ENCODE data around the gene RAB14. TPM values are rescaled to one million over a fixed set of nuclear protein-coding genes. Genes with fewer than 3 reads are reported as not detected.

Gene RAB14
- total and polyA plus RNA-seq, 2 donors (not counting 1 experiment from before 2014, with no cell fraction given), result 29.1 to 46.6 TPM

- Histone ChIP-seq H2AFZ (ENCODE audit: low read length) (no peak overlapping the region), H3K27me3 (ENCODE audit: control insufficient read depth, insufficient read depth, low read length) (no peaks in the 10 kb centered on the region), H3K27ac (ENCODE audit: insufficient read depth, low read length) (no peak overlapping the region), H3K9ac (ENCODE audit: insufficient read depth, low read length) (no peak overlapping the region), H3K4me1 (ENCODE audit: control insufficient read depth, extremely low read depth, insufficient read depth, low read length) (peaks cover 2% of the 10 kb centered on the region), H4K20me1 (ENCODE audit: control insufficient read depth, extremely low read depth, insufficient read depth, low read length) (peaks cover 2% of the 10 kb centered on the region), H3K79me2 (ENCODE audit: control insufficient read depth, insufficient read depth, low read length) (peaks cover 61% of the 10 kb centered on the region), H3K4me3 (replicated peaks in 1 of 4; ENCODE audit: control extremely low read depth in 1 of 4, insufficient read depth in 1 of 4, low read depth in 3 of 4, low read length in 4 of 4) (no peak overlapping the region), H3K9me3 (ENCODE audit: control insufficient read depth, insufficient read depth, low read depth, low read length) (no peaks in the 10 kb centered on the region), H3K4me2 (ENCODE audit: extremely low read depth, insufficient read depth, low read length) (no peak overlapping the region), H3K36me3 (ENCODE audit: control insufficient read depth, insufficient read depth, low read length) (peaks cover 4% of the 10 kb centered on the region)
- TF ChIP-seq CTCF (conservative IDR thresholded peaks at IDR 0.05 in 1 of 2, IDR thresholded peaks at IDR 0.05 in 1 of 2; ENCODE audit: low read depth in 1 of 2, low read length in 2 of 2) (no peak), EZH2 (IDR thresholded peaks at IDR 0.05; ENCODE audit: low read length, missing control alignments) (no peak)
- no peak for DNase-seq (ENCODE audit: low read depth in 2 of 2)
These were observed 15.8 kb downstream of the RAB14 start for GRCh38 chr9:121185774-121186403.

- Histone ChIP-seq H3K27ac (ENCODE audit: insufficient read depth, low read length) (no peak overlapping the region), H4K20me1 (ENCODE audit: control insufficient read depth, extremely low read depth, insufficient read depth, low read length) (peaks cover 2% of the 10 kb centered on the region), H3K4me3 (replicated peaks in 1 of 4; ENCODE audit: control extremely low read depth in 1 of 4, insufficient read depth in 1 of 4, low read depth in 3 of 4, low read length in 4 of 4) (no peak overlapping the region), H3K4me2 (ENCODE audit: extremely low read depth, insufficient read depth, low read length) (no peak overlapping the region), H3K36me3 (ENCODE audit: control insufficient read depth, insufficient read depth, low read length) (peaks cover 4% of the 10 kb centered on the region), H3K9ac (ENCODE audit: insufficient read depth, low read length) (no peak overlapping the region), H2AFZ (ENCODE audit: low read length) (no peak overlapping the region), H3K79me2 (ENCODE audit: control insufficient read depth, insufficient read depth, low read length) (peaks cover 54% of the 10 kb centered on the region), H3K4me1 (ENCODE audit: control insufficient read depth, extremely low read depth, insufficient read depth, low read length) (peaks cover 2% of the 10 kb centered on the region), H3K27me3 (ENCODE audit: control insufficient read depth, insufficient read depth, low read length) (no peaks in the 10 kb centered on the region), H3K9me3 (ENCODE audit: control insufficient read depth, insufficient read depth, low read depth, low read length) (no peaks in the 10 kb centered on the region)
- TF ChIP-seq CTCF (conservative IDR thresholded peaks at IDR 0.05 in 1 of 2, IDR thresholded peaks at IDR 0.05 in 1 of 2; ENCODE audit: low read depth in 1 of 2, low read length in 2 of 2), result no peak
- no peak for TF ChIP-seq EZH2 (IDR thresholded peaks at IDR 0.05; ENCODE audit: low read length, missing control alignments)
- no peak for DNase-seq (ENCODE audit: low read depth in 2 of 2)
These were observed 16.4 kb downstream of the RAB14 start for GRCh38 chr9:121185178-121185745.

DNA sequence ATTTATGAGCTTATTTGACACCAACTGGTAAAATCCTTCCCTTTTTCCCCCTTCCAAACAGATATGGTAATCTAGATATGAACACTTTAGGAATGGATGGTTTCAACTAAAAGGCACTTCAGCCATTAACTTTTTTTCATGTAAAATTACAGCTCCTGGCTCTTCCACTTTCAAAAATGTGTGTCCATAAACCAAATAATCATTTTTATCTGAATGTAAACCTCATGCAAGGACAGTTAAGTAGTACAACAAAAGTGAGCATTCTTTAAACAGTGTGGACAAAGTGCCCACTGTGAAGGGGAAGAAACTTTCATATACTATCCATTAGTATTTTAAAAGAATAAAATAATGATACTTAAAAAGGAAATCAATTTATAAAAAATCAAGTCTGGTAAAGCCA, 17.2 kb downstream of the RAB14 start:
- peaks cover 2% of the 10 kb centered on the region for H3K4me1 ChIP-seq (ENCODE audit: control insufficient read depth, extremely low read depth, insufficient read depth, low read length)
- no peak overlapping the region for H3K4me3 ChIP-seq (replicated peaks in 1 of 4; ENCODE audit: control extremely low read depth in 1 of 4, insufficient read depth in 1 of 4, low read depth in 3 of 4, low read length in 4 of 4)
- H3K9ac ChIP-seq (ENCODE audit: insufficient read depth, low read length), result no peak overlapping the region
- H2AFZ ChIP-seq (ENCODE audit: low read length), result no peak overlapping the region
- no peaks in the 10 kb centered on the region for H3K27me3 ChIP-seq (ENCODE audit: control insufficient read depth, insufficient read depth, low read length)
- peaks cover 47% of the 10 kb centered on the region for H3K79me2 ChIP-seq (ENCODE audit: control insufficient read depth, insufficient read depth, low read length)
- no peak for DNase-seq (ENCODE audit: low read depth in 2 of 2)
- no peak overlapping the region for H3K4me2 ChIP-seq (ENCODE audit: extremely low read depth, insufficient read depth, low read length)
- peaks cover 2% of the 10 kb centered on the region for H4K20me1 ChIP-seq (ENCODE audit: control insufficient read depth, extremely low read depth, insufficient read depth, low read length)
- no peaks in the 10 kb centered on the region for H3K9me3 ChIP-seq (ENCODE audit: control insufficient read depth, insufficient read depth, low read depth, low read length)
- H3K36me3 ChIP-seq (ENCODE audit: control insufficient read depth, insufficient read depth, low read length), result peaks cover 4% of the 10 kb centered on the region
- no peak for TF ChIP-seq EZH2 (IDR thresholded peaks at IDR 0.05; ENCODE audit: low read length, missing control alignments)
- TF ChIP-seq CTCF (conservative IDR thresholded peaks at IDR 0.05 in 1 of 2, IDR thresholded peaks at IDR 0.05 in 1 of 2; ENCODE audit: low read depth in 1 of 2, low read length in 2 of 2), result no peak
- H3K27ac ChIP-seq (ENCODE audit: insufficient read depth, low read length), result no peak overlapping the region
